Psoas muscle (tissue), 8 donors: ENCODE measurements around the gene GALT. TPM values are rescaled to one million over a fixed set of nuclear protein-coding genes. Genes with fewer than 3 reads are reported as not detected.

Source experiments
- ATAC-seq, 4 donors: fragments of 200-7000 bp; cut with Tn5 transposase; one replicate each; pipeline ENCODE4 v1.9.1; 2020; ENCODE audit warnings: moderate library complexity in 3 of 4, mild to moderate bottlenecking in 2 of 4
- DNase-seq, 2 donors: peaks; one replicate each; pipeline ENCODE4 v3.0.0-alpha.2; 2020
- H3K27ac ChIP-seq: fragments of 200-600 bp; one replicate; pipeline ENCODE4 v1.8.0; 2022
- H3K27me3 ChIP-seq, 3 donors: fragments of 200-600 bp in 1 of 3; one replicate each; pipeline versions ENCODE4 v1.6.1 to v1.8.0; 2013 to 2022; ENCODE audit warnings: low read length in 2 of 3, mild to moderate bottlenecking in 2 of 3, moderate library complexity in 1 of 3; ENCODE audit not compliant: insufficient read depth in 3 of 3
- H3K36me3 ChIP-seq, 2 donors: fragments of 200-600 bp in 1 of 2; one replicate each; pipeline versions ENCODE4 v1.6.1 to v1.8.0; 2013 to 2022; ENCODE audit warnings: low read depth in 1 of 2, mild to moderate bottlenecking in 1 of 2, moderate library complexity in 1 of 2; ENCODE audit not compliant: insufficient read depth in 1 of 2
- H3K4me1 ChIP-seq: fragments of 200-600 bp; one replicate; pipeline ENCODE4 v1.8.0; 2022
- H3K4me3 ChIP-seq: fragments of 200-600 bp; one replicate; pipeline ENCODE4 v1.8.0; 2022; ENCODE audit warnings: mild to moderate bottlenecking
- H3K9me3 ChIP-seq: fragments of 200-600 bp; one replicate; pipeline ENCODE4 v1.8.0; 2022
- CTCF ChIP-seq: fragments of 200-600 bp; IDR thresholded peaks from one replicate; pipeline ENCODE4 v1.8.0; 2022; ENCODE audit warnings: antibody characterized with exemption
- WGBS, 3 donors: extraction: QIAGEN DNeasy Blood & Tissue Kit; methylation state at CpG; one replicate each; pipeline versions ENCODE4 v1.1.6 to v1.1.7; 2013; 5-methylcytosine and 5-hydroxymethylcytosine counted together
- intact Hi-C, 2 donors: fragments of 100-400 bp; cut with DNase I; formaldehyde crosslinking; loops; one replicate each; pipeline versions ENCODE4 v1.11.0 to v1.14.2; 2022
- polyA plus RNA-seq, 3 donors: library from polyadenylated mRNA; stranded (reverse); fragments of 200-250 nt; gene quantifications; one replicate each; pipeline ENCODE4 v1.2.3, GENCODE V29; 2013
- total RNA-seq, 4 donors: library from RNA; stranded (reverse); fragmentation: NEBNext Ultra II Directional in 2 of 4; extraction: Animal tissue kit (Norgen Biotek cat#: 25700) in 2 of 4; gene quantifications; one replicate each; pipeline versions ENCODE4 v1.2.1 to v1.2.4, GENCODE V29; 2021 to 2023
- donor health status: healthy with polysubstance abuse.
- donor health status: DM: no; HTN: no; CAD: no; lungs with moderate emphysema.
- donor health status: Bipolar disorder and iron deficiency.
- donor health status: healthy.
- donor health status: DM: yes; HTN: yes; CAD: no.
- donor health status: DM: no; HTN: no; CAD: no.
- donor health status: DM: no; HTN: no; CAD: no.
- donor health status: DM: yes; HTN: yes; CAD: no.

Gene GALT
- total and polyA plus RNA-seq, 7 donors, result 9.5 to 40.6 (median 17.7) TPM

- DNase-seq, result no peak
- Histone ChIP-seq H3K27ac (no peak overlapping the region), H3K36me3 (no peaks in the 10 kb centered on the region), H3K4me1 (peaks cover 8% of the 10 kb centered on the region), H3K4me3 (peak overlapping the region; percentile 64), H3K27me3 (peaks cover 0 to 57% (median 27%) of the 10 kb centered on the region in 3 donors), H3K9me3 (no peaks in the 10 kb centered on the region)
- intact Hi-C loops, result no loop called here
- 26 to 35% (median 27%) methylated on average over 5 of the region's 5 CpGs for WGBS, 3 donors
- ATAC-seq, result no peak
- no peak for TF ChIP-seq CTCF
These were observed 17.0 kb upstream of the GALT start for GRCh38 chr9:34629491-34629808.

- intact Hi-C loops, result no loop called here
- WGBS, 3 donors, result 28 to 40% (median 36%) methylated on average over 5 of the region's 5 CpGs
- Histone ChIP-seq H3K27ac (no peak overlapping the region), H3K4me1 (peaks cover 8% of the 10 kb centered on the region), H3K4me3 (no peak overlapping the region), H3K27me3 (peaks cover 0 to 48% (median 21%) of the 10 kb centered on the region in 3 donors), H3K9me3 (no peaks in the 10 kb centered on the region), H3K36me3 (peaks cover 0 to 9% of the 10 kb centered on the region in 2 donors)
- no peak for TF ChIP-seq CTCF
- DNase-seq (no peak), ATAC-seq (no peak)
These were observed 15.9 kb upstream of the GALT start for GRCh38 chr9:34630402-34631154.

- ATAC-seq (no peak), DNase-seq (peak in 1 of 2 donors; percentile 4)
- Histone ChIP-seq H3K27ac (no peak overlapping the region), H3K4me1 (peaks cover 23% of the 10 kb centered on the region), H3K36me3 (peaks cover 0 to 12% of the 10 kb centered on the region in 2 donors), H3K4me3 (no peak overlapping the region), H3K27me3 (peaks cover 0 to 22% (median 6%) of the 10 kb centered on the region in 3 donors), H3K9me3 (no peaks in the 10 kb centered on the region)
- no peak for TF ChIP-seq CTCF
- WGBS, 3 donors, result 35 to 52% (median 39%) methylated on average over 5 of the region's 5 CpGs
- intact Hi-C loops, result no loop called here
These were observed 13.3 kb upstream of the GALT start for GRCh38 chr9:34633166-34633565.

GRCh38 chr9:34633851-34634550 lies 12.5 kb upstream of the GALT start:
- Histone ChIP-seq H3K27ac (no peak overlapping the region), H3K36me3 (peaks cover 0 to 12% of the 10 kb centered on the region in 2 donors), H3K9me3 (no peaks in the 10 kb centered on the region), H3K4me3 (no peak overlapping the region), H3K27me3 (peaks cover 0 to 13% (median 0%) of the 10 kb centered on the region in 3 donors), H3K4me1 (peaks cover 26% of the 10 kb centered on the region)
- WGBS, 3 donors, result 23 to 26% (median 25%) methylated on average over 3 of the region's 3 CpGs
- DNase-seq (peak; percentile 60 to 82), ATAC-seq (peak; percentile 31 to 52 (median 44))
- intact Hi-C loops, result no loop called here
- peak; percentile 79 for TF ChIP-seq CTCF
